Activated CD8-positive, alpha-beta memory T cell treated with anti-CD3 and anti-CD28 coated beads, Interleukin-2, amount 10 ng/mL, durations not matched to agents 7 days and 5 days (primary cell): ENCODE measurements around the gene IL2. TPM values are rescaled to one million over a fixed set of nuclear protein-coding genes. Genes with fewer than 3 reads are reported as not detected.
A peak's percentile ranks its signal among the peaks of the same experiment; 100 is the strongest.

Experiments used
- ATAC-seq: fragments of 150-1000 bp; cut with Tn5 transposase; one replicate; pipeline ENCODE4 v1.10.0; 2021; ENCODE audit warnings: moderate library complexity
- CTCF ChIA-PET: fragments of 350-600 bp; sonication (Branson Sonifier 250); formaldehyde crosslinking; loops from one replicate; lab custom pipeline; 2021; ENCODE audit warnings: antibody characterized with exemption; lab: Charles Lee
- DNase-seq: peaks from one replicate; pipeline ENCODE4 v3.0.0-alpha.2; 2020
- H3K27ac Mint-ChIP-seq: one replicate; pipeline ENCODE4 v1.8.0; 2021; ENCODE audit warnings: mild to moderate bottlenecking, mixed read lengths
- H3K27me3 Mint-ChIP-seq: one replicate; pipeline ENCODE4 v1.8.0; 2021; ENCODE audit warnings: mixed read lengths
- H3K36me3 Mint-ChIP-seq: one replicate; pipeline ENCODE4 v1.8.0; 2021; ENCODE audit warnings: mild to moderate bottlenecking, mixed read lengths
- H3K4me1 Mint-ChIP-seq: one replicate; pipeline ENCODE4 v1.8.0; 2021; ENCODE audit warnings: mixed read lengths
- H3K4me3 Mint-ChIP-seq: one replicate; pipeline ENCODE4 v1.8.0; 2021; ENCODE audit warnings: mild to moderate bottlenecking, moderate library complexity, mixed read lengths
- H3K9me3 Mint-ChIP-seq: one replicate; pipeline ENCODE4 v1.8.0; 2022; ENCODE audit warnings: low read depth, mixed read lengths
- total RNA-seq, 2 experiments: library from RNA; stranded (reverse); gene quantifications; one replicate each; pipeline ENCODE4 v1.2.3, GENCODE V29; 2021

The IL2 gene
- total RNA-seq, 2 experiments from 2014 or later, result 1.1 TPM; not detected in 1

- H3K9me3 Mint-ChIP-seq, result no peaks in the 10 kb centered on the region
- no peaks in the 10 kb centered on the region for H3K27me3 Mint-ChIP-seq
- H3K36me3 Mint-ChIP-seq, result peaks cover 2% of the 10 kb centered on the region
- peak overlapping the region; percentile 74 for H3K4me3 Mint-ChIP-seq
- CTCF ChIA-PET, result interaction anchor here (0.7 to 1.8 kb wide), 8 partner anchors 10 to 508 kb away, joined by 3 to 6 read pairs (median 4); partner anchors contain the start of gene BLTP1
- H3K4me1 Mint-ChIP-seq, result peaks cover 42% of the 10 kb centered on the region
- peak overlapping the region; percentile 75 for H3K27ac Mint-ChIP-seq
- DNase-seq (peak; percentile 74), ATAC-seq (peak; percentile 82)
These were observed 2.1 kb upstream of the IL2 start for GRCh38 chr4:122458625-122459024.

GRCh38 chr4:122453384-122453995 is 3.0 kb downstream of the IL2 start:
- H3K4me1 Mint-ChIP-seq, result peaks cover 37% of the 10 kb centered on the region
- no peaks in the 10 kb centered on the region for H3K36me3 Mint-ChIP-seq
- CTCF ChIA-PET, result no interaction called here
- DNase-seq, result no peak
- ATAC-seq, result no peak
- H3K4me3 Mint-ChIP-seq, result no peak overlapping the region
- no peak overlapping the region for H3K27ac Mint-ChIP-seq
- no peaks in the 10 kb centered on the region for H3K27me3 Mint-ChIP-seq
- H3K9me3 Mint-ChIP-seq, result no peaks in the 10 kb centered on the region

- Mint-ChIP-seq H3K4me3 (no peak overlapping the region), H3K9me3 (no peaks in the 10 kb centered on the region), H3K4me1 (peaks cover 16% of the 10 kb centered on the region), H3K27ac (no peak overlapping the region), H3K36me3 (no peaks in the 10 kb centered on the region), H3K27me3 (no peaks in the 10 kb centered on the region)
- DNase-seq, result peak; percentile 45
- peak; percentile 47 for ATAC-seq
- CTCF ChIA-PET, result no interaction called here
These were observed 5.7 kb downstream of the IL2 start for GRCh38 chr4:122450847-122451246.

DNA sequence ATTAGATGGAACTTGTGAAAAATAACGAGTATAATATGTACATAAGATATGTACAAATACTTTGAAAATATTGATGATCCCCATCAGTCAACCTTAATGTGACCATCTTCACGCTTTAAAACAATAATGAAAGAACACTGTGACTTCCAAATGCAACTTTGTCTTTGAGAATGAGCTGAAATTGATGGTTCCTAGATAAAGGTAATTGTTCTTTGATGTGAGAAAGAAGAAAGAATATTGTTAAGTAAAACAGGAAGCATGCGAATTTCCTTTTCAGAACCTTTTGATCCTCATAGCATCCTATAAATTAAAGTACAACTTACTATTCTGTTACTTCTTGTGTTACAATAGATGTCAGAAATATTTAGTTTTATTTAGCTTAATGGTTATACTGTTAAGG is 22.2 kb downstream of the IL2 start:
- H3K27ac Mint-ChIP-seq, result no peak overlapping the region
- no peaks in the 10 kb centered on the region for H3K9me3 Mint-ChIP-seq
- H3K4me1 Mint-ChIP-seq, result no peaks in the 10 kb centered on the region
- no peak for ATAC-seq
- no peaks in the 10 kb centered on the region for H3K36me3 Mint-ChIP-seq
- no peak for DNase-seq
- H3K27me3 Mint-ChIP-seq, result no peaks in the 10 kb centered on the region
- no peak overlapping the region for H3K4me3 Mint-ChIP-seq
- CTCF ChIA-PET, result interaction anchor here (1.0 kb wide), 1 partner anchor 45 kb away, joined by 3 read pairs; no protein-coding TSS in a partner anchor

GRCh38 chr4:122431351-122431750 is 25.2 kb downstream of the IL2 start:
- Mint-ChIP-seq H3K36me3 (no peaks in the 10 kb centered on the region), H3K4me3 (no peak overlapping the region), H3K4me1 (no peaks in the 10 kb centered on the region), H3K27ac (no peak overlapping the region), H3K27me3 (no peaks in the 10 kb centered on the region), H3K9me3 (peaks cover 2% of the 10 kb centered on the region)
- no peak for DNase-seq
- CTCF ChIA-PET, result no interaction called here
- ATAC-seq, result no peak

- Mint-ChIP-seq H3K36me3 (peaks cover 3% of the 10 kb centered on the region), H3K9me3 (peaks cover 2% of the 10 kb centered on the region), H3K27ac (no peak overlapping the region), H3K4me1 (no peaks in the 10 kb centered on the region), H3K27me3 (no peaks in the 10 kb centered on the region), H3K4me3 (no peak overlapping the region)
- CTCF ChIA-PET, result no interaction called here
- ATAC-seq (no peak), DNase-seq (no peak)
These were observed 33.3 kb downstream of the IL2 start for GRCh38 chr4:122423246-122423645.

- CTCF ChIA-PET, result no interaction called here
- no peak for DNase-seq
- no peak overlapping the region for H3K4me3 Mint-ChIP-seq
- H3K27me3 Mint-ChIP-seq, result peaks cover 5% of the 10 kb centered on the region
- H3K27ac Mint-ChIP-seq, result no peak overlapping the region
- no peaks in the 10 kb centered on the region for H3K9me3 Mint-ChIP-seq
- ATAC-seq, result no peak
- H3K4me1 Mint-ChIP-seq, result peaks cover 3% of the 10 kb centered on the region
- no peaks in the 10 kb centered on the region for H3K36me3 Mint-ChIP-seq
These were observed 44.0 kb downstream of the IL2 start for GRCh38 chr4:122412547-122412946.

DNA sequence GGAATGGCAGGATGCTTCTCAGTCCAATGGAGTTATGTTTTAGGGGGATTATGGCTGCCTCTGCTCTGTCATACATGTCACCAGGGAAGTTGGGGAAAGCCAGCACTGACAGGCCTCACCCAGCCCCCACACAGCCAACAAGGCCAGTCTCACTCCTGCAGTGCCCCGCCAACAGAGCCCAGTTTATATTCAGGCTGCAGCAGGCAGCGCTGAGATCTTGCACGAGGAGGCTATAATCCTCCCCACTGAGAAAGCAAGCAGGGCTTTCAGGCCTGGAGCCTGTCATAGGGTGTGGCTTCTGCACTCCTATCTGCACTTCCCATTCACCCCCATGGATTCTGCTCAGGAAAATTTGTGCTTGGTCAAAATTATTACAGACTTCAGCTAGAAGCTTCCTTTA is 52.7 kb downstream of the IL2 start:
- no peaks in the 10 kb centered on the region for H3K4me1 Mint-ChIP-seq
- no peak for DNase-seq
- H3K9me3 Mint-ChIP-seq, result no peaks in the 10 kb centered on the region
- no peaks in the 10 kb centered on the region for H3K36me3 Mint-ChIP-seq
- no peak for ATAC-seq
- no peak overlapping the region for H3K4me3 Mint-ChIP-seq
- CTCF ChIA-PET, result no interaction called here
- peaks cover 2% of the 10 kb centered on the region for H3K27me3 Mint-ChIP-seq
- H3K27ac Mint-ChIP-seq, result no peak overlapping the region

Other genes starting within 250 kb of the IL2 start
- not detected for gene ADAD1, start 77.7 kb downstream of the IL2 start, total RNA-seq
- gene IL21, start 164.3 kb upstream of the IL2 start, total RNA-seq, result under 1 TPM; 0.09 to 0.52 TPM